Adrenal gland (tissue), 12 donors: Measurements from ENCODE around the gene IYD. TPM values are rescaled to one million over a fixed set of nuclear protein-coding genes. Genes with fewer than 3 reads are reported as not detected.

Experiments used
- DNase-seq, 7 donors: peaks; one replicate each; pipeline ENCODE4 v3.0.0-alpha.2; 2019 to 2020
- H3K27ac ChIP-seq, 5 donors: fragments of 200-600 bp; sonication (generic) in 4 of 5; 1 replicate in 3 of 5; 2 replicates in 2 of 5; pipeline versions ENCODE4 v1.5.1 to v1.8.0; 2016 to 2020; ENCODE audit warnings: mild to moderate bottlenecking in 1 of 5
- H3K27me3 ChIP-seq: fragments of 200-600 bp; 2 replicates; pipeline ENCODE4 v1.8.0; 2021
- H3K36me3 ChIP-seq, 2 donors: fragments of 200-600 bp; replicated peaks in 1 of 2; 1 replicate in 1 of 2; 2 replicates in 1 of 2; pipeline versions ENCODE4 v1.5.1 to v1.8.0; 2018 to 2022
- H3K4me1 ChIP-seq, 2 donors: fragments of 200-600 bp; replicated peaks in 1 of 2; 1 replicate in 1 of 2; 2 replicates in 1 of 2; pipeline versions ENCODE4 v1.5.1 to v1.8.0; 2018 to 2021
- H3K4me3 ChIP-seq, 4 donors: fragments of 200-600 bp; sonication (generic) in 3 of 4; one replicate each; pipeline ENCODE4 v1.5.1; 2016 to 2018
- H3K9me3 ChIP-seq, 3 donors: fragments of 200-600 bp; sonication (generic) in 1 of 3; replicated peaks in 1 of 3; 1 replicate in 2 of 3; 2 replicates in 1 of 3; pipeline versions ENCODE4 v1.5.1 to v1.8.0; 2016 to 2021
- CTCF ChIP-seq, 6 experiments: fragments of 450-650 bp in 4 of 6; fragments of 200-600 bp in 2 of 6; sonication (generic) in 1 of 6; IDR thresholded peaks; 1 replicate in 5 of 6; 2 replicates in 1 of 6; pipeline versions ENCODE4 v1.5.1 to v1.8.0; 2016 to 2021; ENCODE audit warnings: antibody characterized with exemption in 6 of 6, mild to moderate bottlenecking in 2 of 6, moderate library complexity in 1 of 6
- POLR2A ChIP-seq, 2 donors: fragments of 450-650 bp; IDR thresholded peaks; one replicate each; pipeline ENCODE4 v1.6.1; 2017; ENCODE audit warnings: antibody characterized with exemption in 2 of 2, mild to moderate bottlenecking in 2 of 2, moderate library complexity in 1 of 2
- WGBS, 4 donors: extraction: QIAGEN DNeasy Blood & Tissue Kit in 2 of 4; methylation state at CpG; one replicate each; pipeline versions ENCODE4 v1.1.5 to v1.1.7; 2013 to 2017; 5-methylcytosine and 5-hydroxymethylcytosine counted together
- intact Hi-C, 2 donors: fragments of 100-400 bp; cut with DNase I; formaldehyde crosslinking; loops; one replicate each; pipeline versions ENCODE4 v1.14.1 to v1.15.0; 2022 to 2023
- polyA plus RNA-seq, 3 donors: library from polyadenylated mRNA; stranded (reverse); fragments of 200-250 nt in 2 of 3; fragments of 350-450 nt in 1 of 3; fragmentation: Illumina TruSeq in 1 of 3; extraction: RNeasy Lipid Tissue Mini Kit (QIAGEN cat#74804) in 1 of 3; gene quantifications; one replicate each; pipeline ENCODE4 v1.2.3, GENCODE V29; 2013 to 2014
- total RNA-seq, 9 donors: library from RNA; depleted of rRNA in 4 of 9; stranded (reverse); fragments of >200 nt in 4 of 9; fragments of 120-200 nt in 1 of 9; fragmentation: NEBNext Ultra II Directional in 1 of 9; extraction: Animal tissue kit (Norgen Biotek cat#: 25700) in 1 of 9; gene quantifications; one replicate each; pipeline versions ENCODE4 v1.1.0 to v1.2.4, GENCODE V29; 2013 to 2023
- donor health status: healthy with polysubstance abuse.
- donor health status: Bipolar disorder and iron deficiency.
- donor health status: DM: yes; HTN: yes; CAD: no.
- donor health status: DM: no; HTN: no; CAD: no.
- donor health status: DM: no; HTN: no; CAD: no.
- donor health status: DM: yes; HTN: yes; CAD: no.

Gene IYD
- total and polyA plus RNA-seq, 12 donors: 0.04 to 0.95 TPM; not detected in 10

- intact Hi-C loops: no loop called here
These were observed 56.7 kb downstream of the IYD start for GRCh38 chr6:150425508-150425907.

GRCh38 chr6:150426198-150426597 is 57.4 kb downstream of the IYD start:
- no peak overlapping the region for H3K27ac ChIP-seq
- WGBS, 4 donors: 65 to 83% (median 74%) methylated on average over 8 of the region's 8 CpGs
- intact Hi-C loops: no loop called here

More at GRCh38 chr6:150425508-150425907, 56.7 kb downstream of the IYD start:
- Histone ChIP-seq H3K27me3 (no peaks in the 10 kb centered on the region), H3K9me3 (no peaks in the 10 kb centered on the region), H3K4me3 (no peak overlapping the region), H3K4me1 (no peaks in the 10 kb centered on the region), H3K36me3 (no peaks in the 10 kb centered on the region), H3K27ac (no peak overlapping the region)
- no peak for TF ChIP-seq CTCF (IDR thresholded peaks at IDR 0.05)
- no peak for TF ChIP-seq POLR2A (IDR thresholded peaks at IDR 0.05)
- DNase-seq: no peak
- 87 to 94% (median 94%) methylated on average over 5 to 8 of the region's 8 CpGs; no CpG with 5 or more reads in 1 of the 4 donors for WGBS, 4 donors

GRCh38 chr6:150427037-150427602 is 58.3 kb downstream of the IYD start:
- H3K9me3 ChIP-seq: no peaks in the 10 kb centered on the region
- H3K27me3 ChIP-seq: no peaks in the 10 kb centered on the region
- no peak for DNase-seq
- no peak overlapping the region for H3K4me3 ChIP-seq
- intact Hi-C loops: no loop called here
- no peak overlapping the region for H3K27ac ChIP-seq
- no peaks in the 10 kb centered on the region for H3K4me1 ChIP-seq
- TF ChIP-seq POLR2A (IDR thresholded peaks at IDR 0.05) (no peak), CTCF (IDR thresholded peaks at IDR 0.05) (no peak)
- 57 to 72% (median 68%) methylated on average over 6 of the region's 6 CpGs for WGBS, 4 donors
- no peaks in the 10 kb centered on the region for H3K36me3 ChIP-seq

More at GRCh38 chr6:150426198-150426597, 57.4 kb downstream of the IYD start:
- Histone ChIP-seq H3K4me1 (no peaks in the 10 kb centered on the region), H3K27me3 (no peaks in the 10 kb centered on the region), H3K4me3 (no peak overlapping the region), H3K36me3 (no peaks in the 10 kb centered on the region), H3K9me3 (no peaks in the 10 kb centered on the region)
- TF ChIP-seq CTCF (IDR thresholded peaks at IDR 0.05) (no peak), POLR2A (IDR thresholded peaks at IDR 0.05) (no peak)
- no peak for DNase-seq

- intact Hi-C loops: no loop called here
- DNase-seq: no peak
- Histone ChIP-seq H3K27ac (no peak overlapping the region), H3K4me3 (no peak overlapping the region), H3K9me3 (no peaks in the 10 kb centered on the region), H3K4me1 (no peaks in the 10 kb centered on the region), H3K36me3 (no peaks in the 10 kb centered on the region), H3K27me3 (no peaks in the 10 kb centered on the region)
- 67 to 86% (median 82%) methylated on average over 2 of the region's 2 CpGs for WGBS, 4 donors
- TF ChIP-seq POLR2A (IDR thresholded peaks at IDR 0.05) (no peak), CTCF (IDR thresholded peaks at IDR 0.05) (no peak)
These were observed 59.0 kb downstream of the IYD start for GRCh38 chr6:150427843-150428242.
